Lung (tissue), 12 donors: ENCODE results near the gene C1orf167. TPM values are rescaled to one million over a fixed set of nuclear protein-coding genes. Genes with fewer than 3 reads are reported as not detected.

ENCODE experiments used
- ATAC-seq: fragments of 200-7000 bp; cut with Tn5 transposase; one replicate; pipeline ENCODE4 v1.9.1; 2020; ENCODE audit warnings: moderate number of reproducible peaks; ENCODE audit not compliant: insufficient read depth, low FRiP score
- DNase-seq, 3 donors: peaks; one replicate each; pipeline ENCODE4 v3.0.0-alpha.2; 2013 to 2017
- H3K27ac ChIP-seq, 2 donors: one replicate each; pipeline ENCODE4 v1.5.1; 2013; ENCODE audit warnings: mild to moderate bottlenecking in 2 of 2, moderate library complexity in 2 of 2, control low read depth in 1 of 2, inconsistent platforms in 1 of 2, low read depth in 1 of 2, low read length in 1 of 2
- H3K27me3 ChIP-seq, 3 donors: one replicate each; pipeline ENCODE4 v1.5.1; 2013; ENCODE audit warnings: low read length in 2 of 3; ENCODE audit not compliant: control insufficient read depth in 3 of 3, insufficient read depth in 3 of 3
- H3K36me3 ChIP-seq, 4 donors: one replicate each; pipeline ENCODE4 v1.5.1; 2013; ENCODE audit warnings: low read length in 4 of 4, mild to moderate bottlenecking in 1 of 4, moderate library complexity in 1 of 4; ENCODE audit not compliant: control insufficient read depth in 4 of 4, insufficient read depth in 4 of 4
- H3K4me1 ChIP-seq, 5 donors: one replicate each; pipeline ENCODE4 v1.5.1; 2013; ENCODE audit warnings: low read length in 5 of 5, mild to moderate bottlenecking in 2 of 5, moderate library complexity in 1 of 5; ENCODE audit not compliant: control insufficient read depth in 5 of 5, insufficient read depth in 5 of 5
- H3K4me3 ChIP-seq: one replicate; pipeline ENCODE4 v1.5.1; 2013; ENCODE audit warnings: mild to moderate bottlenecking, control low read depth, moderate library complexity
- H3K9ac ChIP-seq, 2 donors: one replicate each; pipeline ENCODE4 v1.5.1; 2013; ENCODE audit warnings: low read length in 2 of 2, control low read depth in 1 of 2; ENCODE audit not compliant: insufficient read depth in 1 of 2
- H3K9me3 ChIP-seq, 4 donors: one replicate each; pipeline ENCODE4 v1.5.1; 2013; ENCODE audit warnings: low read length in 3 of 4, mild to moderate bottlenecking in 1 of 4, moderate library complexity in 1 of 4; ENCODE audit not compliant: control insufficient read depth in 4 of 4, insufficient read depth in 3 of 4
- CTCF ChIP-seq: IDR thresholded peaks from 2 replicates; pipeline ENCODE4 v1.5.1; 2012; ENCODE audit warnings: mild to moderate bottlenecking; ENCODE audit errors: control extremely low read depth, extremely low read depth
- WGBS, 2 donors: extraction: QIAGEN DNeasy Blood & Tissue Kit; methylation state at CpG; one replicate each; pipeline ENCODE4 v1.1.7; 2013; 5-methylcytosine and 5-hydroxymethylcytosine counted together
- polyA plus RNA-seq, 2 donors: library from polyadenylated mRNA; stranded (reverse); fragments of 200-250 nt; gene quantifications; one replicate each; pipeline ENCODE4 v1.2.1, GENCODE V29; 2013
- total RNA-seq, 2 donors: library from RNA; depleted of rRNA in 1 of 2; stranded (reverse); fragments of >200 nt in 1 of 2; gene quantifications; one replicate each; pipeline ENCODE4 v1.2.1, GENCODE V29; 2014 to 2021
- donor health status: control.
- donor health status: control.
- donor health status: Bipolar disorder and iron deficiency.
- donor health status: healthy.
- donor health status: DM: yes; HTN: yes; CAD: no.

The C1orf167 gene
- total and polyA plus RNA-seq, 4 donors, result 0.91 to 11.3 (median 9.1) TPM

GRCh38 chr1:11777658-11778322, 15.8 kb downstream of the C1orf167 start:
- 90 to 97% methylated on average over 8 of the region's 8 CpGs for WGBS, 2 donors
- peaks cover 0 to 2% (median 0%) of the 10 kb centered on the region in 4 donors for H3K9me3 ChIP-seq
- no peak overlapping the region for H3K27ac ChIP-seq
- no peak for TF ChIP-seq CTCF
- H3K4me1 ChIP-seq, result no peaks in the 10 kb centered on the region
- H3K9ac ChIP-seq, result no peak overlapping the region
- no peak for ATAC-seq
- no peaks in the 10 kb centered on the region for H3K36me3 ChIP-seq
- H3K27me3 ChIP-seq, result no peaks in the 10 kb centered on the region
- no peak for DNase-seq
- no peak overlapping the region for H3K4me3 ChIP-seq

GRCh38 chr1:11778336-11778735, 16.3 kb downstream of the C1orf167 start:
- no peaks in the 10 kb centered on the region for H3K4me1 ChIP-seq
- no peaks in the 10 kb centered on the region for H3K27me3 ChIP-seq
- H3K4me3 ChIP-seq, result no peak overlapping the region
- ATAC-seq (no peak), DNase-seq (no peak)
- TF ChIP-seq CTCF, result no peak
- no peak overlapping the region for H3K9ac ChIP-seq
- 96 to 97% methylated on average over 9 of the region's 9 CpGs for WGBS, 2 donors
- no peak overlapping the region for H3K27ac ChIP-seq
- H3K9me3 ChIP-seq, result peaks cover 0 to 2% (median 0%) of the 10 kb centered on the region in 4 donors
- H3K36me3 ChIP-seq, result no peaks in the 10 kb centered on the region

- WGBS, 2 donors, result 90 to 93% methylated on average over 14 of the region's 15 CpGs
- Histone ChIP-seq H3K9me3 (peaks cover 0 to 2% (median 0%) of the 10 kb centered on the region in 4 donors), H3K4me1 (peaks cover 0 to under 1% (median 0%) of the 10 kb centered on the region in 5 donors), H3K27ac (no peak overlapping the region), H3K4me3 (no peak overlapping the region), H3K9ac (no peak overlapping the region), H3K27me3 (no peaks in the 10 kb centered on the region), H3K36me3 (no peaks in the 10 kb centered on the region)
- TF ChIP-seq CTCF, result no peak
- ATAC-seq (no peak), DNase-seq (no peak)
Observed at GRCh38 chr1:11778844-11779623, 17.0 kb downstream of the C1orf167 start.
